Measurements from ENCODE around the gene TRIM41.

Gene TRIM41

GRCh38 chr5:181221105-181221791 is 1.8 kb upstream of the TRIM41 start:
- peak overlapping the region; percentile 99 for H3K27ac ChIP-seq

GRCh38 chr5:181221792-181222629 is 1.1 kb upstream of the TRIM41 start:
- H3K27ac ChIP-seq = peak overlapping the region; percentile 99
- TF ChIP-seq ZFX (IDR thresholded peaks at IDR 0.05; ENCODE audit: borderline replicate concordance) (no peak), CTCF (IDR thresholded peaks at IDR 0.05) (no peak)

More at GRCh38 chr5:181221105-181221791, 1.8 kb upstream of the TRIM41 start:
- TF ChIP-seq CTCF (IDR thresholded peaks at IDR 0.05) = no peak
- no peak for TF ChIP-seq ZFX (IDR thresholded peaks at IDR 0.05; ENCODE audit: borderline replicate concordance)

- TF ChIP-seq CTCF (IDR thresholded peaks at IDR 0.05) (no peak), ZFX (IDR thresholded peaks at IDR 0.05; ENCODE audit: borderline replicate concordance) (no peak)
- peak overlapping the region; percentile 99 for H3K27ac ChIP-seq
Measured at GRCh38 chr5:181222630-181223057, 437 bp upstream of the TRIM41 start.

DNA sequence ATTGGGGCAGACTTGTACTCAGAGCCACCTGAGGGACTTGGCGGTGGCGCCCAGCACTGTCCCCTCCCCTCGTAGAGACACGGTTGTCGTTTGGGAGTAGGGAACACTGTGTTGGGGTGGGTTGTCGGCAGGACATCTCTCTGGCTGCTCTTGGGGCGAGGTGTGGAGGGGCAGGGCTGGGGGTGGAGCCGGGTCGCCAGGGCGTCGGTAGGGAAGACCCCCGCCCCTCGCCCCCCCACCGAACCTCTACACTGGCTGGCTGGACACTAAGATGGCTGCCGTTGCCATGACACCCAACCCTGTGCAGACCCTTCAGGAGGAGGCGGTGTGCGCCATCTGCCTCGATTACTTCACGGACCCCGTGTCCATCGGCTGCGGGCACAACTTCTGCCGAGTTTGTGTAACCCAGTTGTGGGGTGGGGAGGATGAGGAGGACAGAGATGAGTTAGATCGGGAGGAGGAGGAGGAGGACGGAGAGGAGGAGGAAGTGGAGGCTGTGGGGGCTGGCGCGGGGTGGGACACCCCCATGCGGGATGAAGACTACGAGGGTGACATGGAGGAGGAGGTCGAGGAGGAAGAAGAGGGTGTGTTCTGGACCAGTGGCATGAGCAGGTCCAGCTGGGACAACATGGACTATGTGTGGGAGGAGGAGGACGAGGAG is 778 bp downstream of the TRIM41 start:
- no peak for TF ChIP-seq CTCF (IDR thresholded peaks at IDR 0.05)
- TF ChIP-seq ZFX (IDR thresholded peaks at IDR 0.05; ENCODE audit: borderline replicate concordance) = no peak
- peak overlapping the region; percentile 99 for H3K27ac ChIP-seq

GRCh38 chr5:181224390-181225229 is 1.5 kb downstream of the TRIM41 start:
- TF ChIP-seq ZFX (IDR thresholded peaks at IDR 0.05; ENCODE audit: borderline replicate concordance) = no peak
- no peak for TF ChIP-seq CTCF (IDR thresholded peaks at IDR 0.05)
- H3K27ac ChIP-seq = peak overlapping the region; percentile 99

DNA sequence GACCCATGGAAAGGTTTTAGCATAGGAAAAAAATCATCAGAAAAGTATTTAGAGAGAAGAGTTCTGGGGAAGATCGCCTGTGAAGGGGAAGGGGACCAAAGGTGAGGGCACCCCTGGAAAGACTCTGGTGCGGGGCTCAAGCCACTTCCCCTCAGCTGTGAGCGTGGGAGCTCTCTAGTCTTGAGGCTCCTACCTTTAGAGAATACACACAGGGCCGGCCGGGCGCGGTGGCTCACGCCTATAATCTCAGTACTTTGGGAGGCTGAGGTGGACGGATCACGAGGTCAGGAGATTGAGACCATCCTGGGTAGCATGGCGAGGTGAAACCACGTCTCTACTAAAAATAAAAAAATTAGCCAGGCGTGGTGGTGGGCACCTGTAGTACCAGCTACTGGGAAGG is 6.9 kb downstream of the TRIM41 start:
- TF ChIP-seq ZFX (IDR thresholded peaks at IDR 0.05; ENCODE audit: borderline replicate concordance) (no peak), CTCF (IDR thresholded peaks at IDR 0.05) (no peak)
- H3K27ac ChIP-seq = no peak overlapping the region
